Smooth muscle cell (in vitro differentiated cells): ENCODE data around the gene SEMA6B. TPM values are rescaled to one million over a fixed set of nuclear protein-coding genes. Genes with fewer than 3 reads are reported as not detected.

Experiments
- DNase-seq: peaks from one replicate; lab custom pipeline; 2025; ENCODE audit not compliant: unreplicated experiment; lab: John Stamatoyannopoulos, UW
- H2AFZ ChIP-seq: fragments of 200-600 bp; sonication (generic); 2 replicates; pipeline ENCODE4 v1.6.0; 2016; ENCODE audit warnings: antibody characterized with exemption, low read depth, mild to moderate bottlenecking
- H3F3A ChIP-seq: fragments of 200-600 bp; sonication (generic); 2 replicates; pipeline ENCODE4 v1.6.0; 2017; ENCODE audit warnings: antibody characterized with exemption, low read depth
- H3K27ac ChIP-seq: fragments of 200-600 bp; sonication (generic); 2 replicates; pipeline ENCODE4 v1.5.1; 2016; ENCODE audit warnings: low read depth, mild to moderate bottlenecking
- H3K27me3 ChIP-seq: fragments of 200-600 bp; sonication (generic); 2 replicates; pipeline ENCODE4 v1.6.1; 2016; ENCODE audit warnings: low read depth, mild to moderate bottlenecking
- H3K36me3 ChIP-seq: fragments of 200-600 bp; sonication (generic); 2 replicates; pipeline ENCODE4 v1.5.1; 2016; ENCODE audit warnings: low read depth
- H3K4me1 ChIP-seq: fragments of 200-600 bp; sonication (generic); 2 replicates; pipeline ENCODE4 v1.5.1; 2016; ENCODE audit warnings: low read depth
- H3K4me2 ChIP-seq: fragments of 200-600 bp; sonication (generic); 2 replicates; pipeline ENCODE4 v1.6.0; 2016; ENCODE audit warnings: mild to moderate bottlenecking
- H3K4me3 ChIP-seq: fragments of 200-600 bp; sonication (generic); 2 replicates; pipeline ENCODE4 v1.5.1; 2016; ENCODE audit warnings: mild to moderate bottlenecking
- H3K79me2 ChIP-seq: fragments of 200-600 bp; sonication (generic); 2 replicates; pipeline ENCODE4 v1.6.0; 2016; ENCODE audit warnings: low read depth, mild to moderate bottlenecking
- H3K9ac ChIP-seq: fragments of 200-600 bp; sonication (generic); 2 replicates; pipeline ENCODE4 v1.6.0; 2016; ENCODE audit warnings: low read depth
- H3K9me3 ChIP-seq: fragments of 200-600 bp; sonication (generic); replicated peaks from 2 replicates; pipeline ENCODE4 v1.5.1; 2016; ENCODE audit warnings: low read depth
- H4K20me1 ChIP-seq: fragments of 200-600 bp; sonication (generic); 2 replicates; pipeline ENCODE4 v1.6.0; 2016; ENCODE audit warnings: low read depth
- WGBS: methylation state at CpG from one replicate; pipeline ENCODE4 v1.1.7; 2016; ENCODE audit warnings: low lambda C conversion rate; 5-methylcytosine and 5-hydroxymethylcytosine counted together
- polyA plus RNA-seq: library from polyadenylated mRNA; unstranded; fragments of >200 nt; fragmentation: Nextera tagmentation; extraction: Ambion mirVana; gene quantifications from 2 replicates; pipeline ENCODE4 v1.2.1, GENCODE V29; 2016
- total RNA-seq: library from RNA; depleted of rRNA; stranded (reverse); fragments of >200 nt; gene quantifications from 2 replicates; pipeline ENCODE4 v1.2.3, GENCODE V29; 2014
- TF ChIP-seq, protein P1 (sequence below): fragments of 200-600 bp; sonication (generic); IDR thresholded peaks from 2 replicates; pipeline ENCODE4 v1.5.1; 2017; ENCODE audit warnings: borderline replicate concordance, mild to moderate bottlenecking, antibody characterized with exemption; ENCODE audit not compliant: insufficient read depth, poor library complexity, severe bottlenecking

The SEMA6B gene
- total and polyA plus RNA-seq, 2 experiments from 2014 or later, result 0.63 to 1.9 TPM

DNA sequence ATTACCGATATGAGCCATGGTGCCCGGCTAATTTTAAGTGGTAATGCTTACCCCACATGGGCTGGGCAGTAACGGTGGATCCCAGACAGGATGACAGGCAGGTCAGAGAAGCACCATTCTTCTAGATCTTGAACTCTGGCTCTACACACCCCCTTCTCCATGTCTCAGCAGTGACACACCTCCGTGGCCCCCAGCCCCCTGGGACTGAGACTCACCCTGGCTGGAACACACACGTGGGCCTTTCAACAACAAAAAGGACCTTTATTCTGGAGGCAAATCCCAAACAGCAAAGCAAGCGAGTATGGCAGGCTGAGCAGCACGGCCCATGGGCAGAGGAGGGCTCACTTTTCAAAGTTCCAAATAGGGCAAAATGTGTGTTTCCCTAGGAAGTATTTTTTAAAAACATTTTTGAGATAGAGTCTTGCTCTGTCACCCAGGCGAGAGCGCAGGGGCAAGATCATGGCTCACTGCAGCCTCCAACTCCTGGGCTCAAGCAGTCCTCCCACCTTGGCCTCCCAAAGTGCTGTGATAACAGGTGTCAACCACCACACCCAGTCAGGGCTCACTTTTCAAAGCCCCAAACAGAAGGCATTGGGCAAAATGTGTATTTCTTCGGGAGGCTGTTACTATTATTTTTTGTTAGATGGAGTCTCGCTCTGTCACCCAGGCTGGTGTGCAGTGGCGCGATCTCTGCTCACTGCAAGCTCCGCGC lies 37.0 kb downstream of the SEMA6B start:
- Histone ChIP-seq H3K4me1 (no peaks in the 10 kb centered on the region), H3K9me3 (no peaks in the 10 kb centered on the region), H3K27me3 (no peaks in the 10 kb centered on the region), H4K20me1 (no peaks in the 10 kb centered on the region), H3K27ac (no peak overlapping the region), H3F3A (no peaks in the 10 kb centered on the region), H3K4me3 (no peak overlapping the region), H3K36me3 (no peaks in the 10 kb centered on the region), H2AFZ (no peak overlapping the region), H3K9ac (no peak overlapping the region), H3K4me2 (no peak overlapping the region), H3K79me2 (no peaks in the 10 kb centered on the region)
- no peak for DNase-seq
- TF ChIP-seq, protein P1, sequence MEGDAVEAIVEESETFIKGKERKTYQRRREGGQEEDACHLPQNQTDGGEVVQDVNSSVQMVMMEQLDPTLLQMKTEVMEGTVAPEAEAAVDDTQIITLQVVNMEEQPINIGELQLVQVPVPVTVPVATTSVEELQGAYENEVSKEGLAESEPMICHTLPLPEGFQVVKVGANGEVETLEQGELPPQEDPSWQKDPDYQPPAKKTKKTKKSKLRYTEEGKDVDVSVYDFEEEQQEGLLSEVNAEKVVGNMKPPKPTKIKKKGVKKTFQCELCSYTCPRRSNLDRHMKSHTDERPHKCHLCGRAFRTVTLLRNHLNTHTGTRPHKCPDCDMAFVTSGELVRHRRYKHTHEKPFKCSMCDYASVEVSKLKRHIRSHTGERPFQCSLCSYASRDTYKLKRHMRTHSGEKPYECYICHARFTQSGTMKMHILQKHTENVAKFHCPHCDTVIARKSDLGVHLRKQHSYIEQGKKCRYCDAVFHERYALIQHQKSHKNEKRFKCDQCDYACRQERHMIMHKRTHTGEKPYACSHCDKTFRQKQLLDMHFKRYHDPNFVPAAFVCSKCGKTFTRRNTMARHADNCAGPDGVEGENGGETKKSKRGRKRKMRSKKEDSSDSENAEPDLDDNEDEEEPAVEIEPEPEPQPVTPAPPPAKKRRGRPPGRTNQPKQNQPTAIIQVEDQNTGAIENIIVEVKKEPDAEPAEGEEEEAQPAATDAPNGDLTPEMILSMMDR, result no peak
- 87% methylated on average over 15 of the region's 15 CpGs for WGBS

DNA sequence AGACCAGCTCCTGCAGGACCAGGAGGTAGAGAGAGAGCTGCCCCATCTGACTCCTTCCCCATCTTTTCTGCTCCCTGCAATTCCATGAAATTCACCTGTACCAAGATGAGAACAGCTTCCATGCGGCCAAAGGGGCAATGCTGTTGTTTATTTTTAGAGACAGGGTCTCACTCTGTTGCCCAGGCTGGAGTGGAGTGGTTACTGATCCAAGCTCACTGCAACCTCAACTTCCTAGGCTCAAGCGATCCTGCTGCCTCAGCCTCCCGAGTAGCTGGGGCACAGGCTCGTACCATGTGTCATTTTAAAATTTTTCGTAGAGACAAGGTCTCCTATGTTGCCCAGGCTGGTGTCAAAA lies 37.6 kb downstream of the SEMA6B start:
- Histone ChIP-seq H3K9me3 (no peaks in the 10 kb centered on the region), H3K9ac (no peak overlapping the region), H3K27me3 (no peaks in the 10 kb centered on the region), H3K79me2 (no peaks in the 10 kb centered on the region), H4K20me1 (no peaks in the 10 kb centered on the region), H2AFZ (no peak overlapping the region), H3F3A (no peaks in the 10 kb centered on the region), H3K4me3 (no peak overlapping the region), H3K36me3 (no peaks in the 10 kb centered on the region), H3K27ac (no peak overlapping the region), H3K4me1 (no peaks in the 10 kb centered on the region), H3K4me2 (no peak overlapping the region)
- TF ChIP-seq, protein P1, result no peak
- 87% methylated on average over 5 of the region's 5 CpGs for WGBS
- DNase-seq, result no peak

DNA sequence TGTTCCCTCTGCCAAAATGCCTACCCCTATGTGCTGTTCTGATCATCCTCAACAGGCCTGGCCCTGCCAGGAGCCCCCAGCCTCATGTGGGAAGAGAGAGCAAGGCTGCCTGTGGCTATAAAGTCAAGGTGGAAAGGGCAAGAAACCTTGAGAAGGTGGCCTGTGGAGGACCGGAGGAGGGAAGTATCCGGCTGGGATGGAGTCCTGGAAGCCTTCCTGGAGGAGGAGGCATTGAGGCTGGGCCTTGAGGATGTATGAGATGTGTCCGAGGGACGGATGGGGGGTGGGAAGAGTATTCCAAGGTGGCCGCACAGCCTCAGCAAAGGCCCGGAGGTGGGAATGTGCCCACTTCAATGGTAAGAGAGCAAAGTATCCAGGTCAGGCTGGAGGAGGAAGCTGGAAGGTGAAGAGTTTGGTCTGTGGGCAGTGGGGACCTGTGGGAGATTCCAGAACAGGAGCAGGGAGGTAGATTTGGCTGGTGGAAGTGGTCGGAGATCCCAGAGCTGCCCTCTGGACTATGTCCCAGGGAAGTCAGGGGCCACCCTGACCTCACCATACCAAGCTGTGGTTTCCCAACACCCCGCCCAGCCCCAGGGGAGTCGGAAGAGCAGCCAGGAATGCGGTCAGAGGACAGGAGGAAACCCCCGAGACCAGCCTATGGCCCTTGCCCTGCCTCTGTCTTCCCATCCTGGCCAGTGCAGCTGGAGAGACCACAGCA lies 38.2 kb downstream of the SEMA6B start:
- Histone ChIP-seq H3K27me3 (no peaks in the 10 kb centered on the region), H3K9ac (no peak overlapping the region), H3K36me3 (no peaks in the 10 kb centered on the region), H3K4me2 (no peak overlapping the region), H3K4me1 (no peaks in the 10 kb centered on the region), H3K9me3 (no peaks in the 10 kb centered on the region), H2AFZ (no peak overlapping the region), H4K20me1 (no peaks in the 10 kb centered on the region), H3K4me3 (no peak overlapping the region), H3K79me2 (no peaks in the 10 kb centered on the region), H3F3A (no peaks in the 10 kb centered on the region), H3K27ac (no peak overlapping the region)
- TF ChIP-seq, protein P1, result no peak
- 87% methylated on average over 11 of the region's 11 CpGs for WGBS
- no peak for DNase-seq
